ENCODE results near the gene XNDC1N.
"Not testable (repeated sequence)": the region's sequence is repeated elsewhere in the genome, so short reads cannot be mapped to it uniquely, and the experiment has no call there.

XNDC1N gene

DNA sequence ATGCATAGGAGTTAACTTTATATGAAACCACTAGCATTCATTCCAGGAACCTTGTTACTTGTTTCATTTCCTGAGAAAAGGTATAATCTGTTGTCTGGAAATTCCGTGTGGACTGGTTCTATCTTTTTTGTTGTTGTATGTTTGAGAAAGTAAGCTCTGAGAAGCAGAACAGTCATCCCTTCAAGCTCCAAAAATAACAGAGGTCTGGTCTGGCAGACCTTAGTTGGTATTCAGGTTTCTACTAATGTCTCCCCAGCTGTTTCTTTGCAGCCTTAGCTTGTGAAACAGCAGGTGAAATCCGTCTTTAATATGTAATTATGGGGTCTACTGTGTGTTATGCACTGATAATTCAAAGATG is 2.8 kb upstream of the XNDC1N start:
- no peak for DNase-seq

DNA sequence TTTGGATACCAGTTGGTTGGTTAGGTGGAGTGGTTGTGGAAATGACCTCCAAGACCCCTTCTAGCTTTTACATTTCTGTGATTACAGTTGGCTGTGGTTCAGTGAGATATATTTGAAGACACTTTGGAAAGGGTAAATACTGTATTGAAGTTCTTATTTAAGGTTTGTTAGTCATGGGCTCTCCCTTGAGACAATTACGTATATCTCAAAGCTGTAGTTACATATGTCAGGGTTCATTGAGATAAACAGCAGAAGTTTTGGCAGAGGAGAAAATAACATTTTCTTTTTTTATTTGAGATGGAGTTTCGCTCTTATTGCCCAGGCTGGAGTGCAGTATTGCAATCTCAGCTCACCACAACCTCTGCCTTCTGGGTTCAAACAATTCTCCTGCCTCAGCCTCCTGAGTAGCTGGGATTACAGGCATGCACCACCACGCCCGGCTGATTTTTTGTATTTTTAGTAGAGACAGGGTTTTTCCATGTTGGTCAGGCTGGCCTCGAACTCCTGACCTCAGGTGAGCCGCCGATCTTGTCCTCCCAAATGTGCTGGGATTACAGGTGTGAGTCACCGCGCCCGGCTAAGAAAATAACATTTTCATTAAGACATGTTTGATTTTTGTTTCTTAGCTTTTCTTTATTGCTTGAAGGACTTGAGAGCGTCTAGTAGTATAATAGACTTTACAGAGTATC is 2.3 kb upstream of the XNDC1N start:
- DNase-seq, result no peak

DNA sequence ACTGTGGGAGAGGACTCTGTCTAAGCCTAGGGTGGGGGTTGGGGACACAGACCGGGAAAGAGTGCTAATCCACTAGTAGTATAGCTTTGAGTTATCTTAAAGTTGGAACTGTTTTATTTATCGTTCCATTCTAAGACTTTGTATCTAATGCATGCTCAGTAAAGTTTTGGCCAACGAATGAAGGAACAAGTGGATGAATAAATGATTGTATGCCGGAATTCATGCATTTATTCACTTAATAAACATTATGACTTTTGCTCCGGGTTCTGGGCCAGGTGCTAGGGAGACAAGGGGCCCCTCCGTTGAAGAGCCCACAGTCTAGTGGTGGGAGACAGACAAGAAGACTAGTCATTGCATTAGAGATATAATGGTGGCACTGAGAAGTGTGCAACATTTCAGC is 1.1 kb upstream of the XNDC1N start:
- no peak for DNase-seq

DNA sequence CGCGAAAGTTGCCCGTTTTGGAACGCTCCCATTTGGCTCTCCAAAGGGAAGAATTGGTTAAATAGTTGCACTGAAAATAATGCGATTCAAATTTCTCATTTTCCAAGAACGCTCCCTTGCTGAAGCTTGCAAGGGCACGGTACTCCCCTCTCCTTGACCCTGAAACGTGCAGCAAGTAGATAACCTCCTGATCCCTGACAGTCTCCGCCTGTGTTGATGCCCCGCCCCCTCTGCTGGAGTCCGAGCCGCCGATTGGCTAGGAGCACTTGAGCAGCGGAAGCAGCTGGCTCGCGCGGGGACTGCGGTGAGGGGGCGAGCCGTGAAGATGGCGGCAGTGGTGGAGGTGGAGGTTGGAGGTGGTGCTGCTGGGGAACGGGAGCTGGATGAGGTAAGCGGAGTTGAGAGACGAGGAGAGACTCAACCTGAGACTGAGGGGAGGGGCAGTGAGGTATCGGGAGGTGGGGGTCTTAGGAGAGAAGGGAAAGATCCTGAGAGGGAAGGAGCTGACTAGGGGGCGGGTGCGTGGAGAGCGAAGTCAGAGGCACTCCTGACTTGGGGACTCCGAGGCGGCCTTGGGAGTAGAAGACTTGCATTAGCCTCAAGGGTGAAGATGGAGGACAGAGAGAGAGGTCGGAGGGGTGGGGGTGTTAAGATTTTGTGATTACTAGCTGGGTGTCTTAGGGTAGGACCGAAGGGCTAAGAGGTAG is 496 bp upstream of the XNDC1N start, which contains the start of gene RNF121:
TSS of gene RNF121 (plus strand) at position 310 of the 707 bp plus-strand sequence. CDS start at position 326, 16 bp downstream.
- peak; percentile 96 to 98 for DNase-seq

DNA sequence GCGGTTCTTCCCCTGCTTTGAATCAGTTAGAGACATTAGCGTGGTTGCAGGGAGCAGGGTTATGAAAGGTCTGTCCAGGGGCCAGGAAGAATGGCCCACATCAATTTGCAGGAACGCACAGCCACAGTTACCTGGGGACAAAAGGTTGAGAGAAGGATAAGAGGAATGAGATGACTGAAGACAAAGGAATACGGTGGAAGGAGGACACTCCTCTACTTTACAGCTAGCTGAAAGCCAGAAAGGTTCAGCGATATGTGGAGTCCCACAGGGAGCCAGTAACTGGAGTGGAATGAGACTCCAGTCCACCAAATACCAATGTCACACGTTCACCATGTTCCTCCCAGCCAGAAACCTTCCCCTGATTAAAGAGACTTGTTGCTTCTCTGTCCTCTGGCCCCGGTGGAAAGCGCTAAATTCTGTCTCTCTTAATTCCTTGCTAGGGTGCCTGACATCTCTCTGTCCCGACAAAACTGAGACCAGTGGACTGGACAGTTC is 10.7 kb downstream of the XNDC1N start:
- no peak for DNase-seq

GRCh38 chr11:71914617-71915189 is 13.7 kb downstream of the XNDC1N start:
- no peak for DNase-seq

GRCh38 chr11:71913756-71914526 is 14.5 kb downstream of the XNDC1N start:
- DNase-seq, result no peak

- not testable (repeated sequence) for DNase-seq
These were observed 16.4 kb downstream of the XNDC1N start for GRCh38 chr11:71911986-71912340.

DNA sequence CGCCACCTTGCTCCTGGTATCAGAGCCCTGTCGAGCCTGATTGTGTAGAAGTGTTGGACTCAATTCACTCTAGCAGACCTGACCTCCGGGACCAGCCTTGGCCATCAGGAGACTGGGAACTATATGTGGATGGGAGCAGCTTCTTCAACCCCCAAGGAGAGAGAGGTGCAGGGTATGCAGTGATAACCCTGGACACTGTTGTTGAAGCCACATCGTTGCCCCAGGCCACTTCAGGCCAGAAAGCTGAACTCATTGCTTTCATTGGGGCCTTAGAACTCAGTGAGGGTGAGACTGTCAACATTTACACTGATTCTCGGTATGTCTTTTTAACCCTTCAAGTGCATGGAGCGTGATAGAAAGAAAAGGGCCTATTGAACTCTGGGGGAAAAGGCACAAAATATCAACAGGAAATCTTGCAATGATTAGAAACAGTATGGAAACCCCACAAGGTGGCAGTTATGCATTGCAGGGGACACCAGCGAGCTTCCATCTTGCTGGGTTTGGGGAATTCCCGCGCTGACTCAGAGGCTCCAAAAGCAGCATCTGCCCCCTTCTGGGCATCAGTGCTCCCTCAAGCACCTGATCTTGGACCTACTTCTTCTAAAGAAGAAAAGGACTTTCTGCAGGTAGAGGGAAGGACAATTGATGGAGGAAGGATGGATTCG is 16.9 kb downstream of the XNDC1N start:
- DNase-seq, result peak; percentile 69 to 73

- not testable (repeated sequence) for DNase-seq
These were observed 17.6 kb downstream of the XNDC1N start for GRCh38 chr11:71910775-71911174.

DNA sequence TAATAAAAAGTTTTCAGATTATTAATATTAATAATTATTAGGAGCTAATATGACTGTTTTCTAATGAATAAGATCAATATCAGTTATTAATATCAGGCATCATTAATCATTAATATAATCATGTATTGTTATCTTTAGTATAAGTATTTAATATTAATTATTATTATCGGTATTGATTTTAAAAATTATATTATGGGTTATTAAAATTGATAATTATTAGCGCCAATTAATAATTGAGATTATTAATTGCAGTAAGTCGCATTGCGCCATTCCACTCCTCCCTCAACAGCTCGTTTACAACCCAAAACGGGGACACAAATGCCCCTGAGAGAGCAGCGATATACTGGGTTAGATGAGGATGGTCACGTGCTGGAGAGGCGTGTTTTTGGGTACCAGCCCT is 20.2 kb downstream of the XNDC1N start:
- DNase-seq, result no peak

GRCh38 chr11:71901137-71901536 is 27.3 kb downstream of the XNDC1N start:
- not testable (repeated sequence) for DNase-seq

DNA sequence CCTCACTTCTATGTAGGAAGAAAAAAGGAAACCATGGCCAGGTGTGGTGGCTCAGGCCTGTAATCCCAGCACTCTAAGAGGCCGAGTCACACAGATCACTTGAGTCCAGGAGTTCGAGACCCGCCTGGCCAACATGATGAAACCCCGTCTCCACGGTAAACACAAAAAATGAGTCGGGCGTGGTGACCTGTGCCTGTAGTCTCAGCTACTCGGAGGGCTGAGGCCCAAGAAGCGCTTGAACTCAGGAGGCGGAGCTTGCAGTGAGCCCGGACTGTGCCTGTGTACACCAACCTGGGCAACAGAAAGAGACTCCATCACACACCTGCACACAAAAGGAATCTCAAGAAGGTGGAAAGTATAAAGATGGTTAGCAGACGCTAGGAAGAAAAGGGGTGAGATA is 32.4 kb downstream of the XNDC1N start:
- no peak for DNase-seq

DNA sequence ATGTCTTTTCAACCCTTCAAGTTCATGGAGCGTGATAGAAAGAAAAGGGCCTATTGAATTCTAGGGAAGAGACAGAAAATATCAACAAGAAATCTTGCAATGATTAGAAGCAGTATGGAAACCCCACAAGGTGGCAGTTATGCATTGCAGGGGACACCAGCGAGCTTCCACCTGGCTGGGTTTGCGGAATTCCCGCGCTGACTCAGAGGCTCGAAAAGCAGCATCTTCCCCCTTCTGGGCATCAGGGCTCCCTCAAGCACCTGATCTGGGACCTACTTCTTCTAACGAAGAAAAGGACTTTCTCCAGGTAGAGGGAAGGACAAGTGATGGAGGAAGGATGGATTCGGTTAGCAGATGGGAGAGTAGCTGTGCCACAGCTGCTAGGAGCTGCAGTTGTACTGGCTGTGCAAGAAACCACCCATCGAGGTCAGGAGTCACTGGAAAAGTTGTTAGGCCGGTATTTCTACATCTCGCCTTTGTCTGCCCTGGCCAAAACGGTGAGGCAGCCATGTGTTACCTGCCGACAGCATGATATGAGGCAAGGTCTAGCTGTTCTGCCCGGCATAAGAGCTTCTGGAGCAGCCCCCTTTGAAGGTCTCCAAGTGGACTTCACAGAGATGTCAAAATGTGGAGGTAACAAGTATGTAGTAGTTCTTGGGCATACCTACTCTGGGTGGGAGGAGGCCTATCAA is 39.1 kb downstream of the XNDC1N start:
- not testable (repeated sequence) for DNase-seq

DNA sequence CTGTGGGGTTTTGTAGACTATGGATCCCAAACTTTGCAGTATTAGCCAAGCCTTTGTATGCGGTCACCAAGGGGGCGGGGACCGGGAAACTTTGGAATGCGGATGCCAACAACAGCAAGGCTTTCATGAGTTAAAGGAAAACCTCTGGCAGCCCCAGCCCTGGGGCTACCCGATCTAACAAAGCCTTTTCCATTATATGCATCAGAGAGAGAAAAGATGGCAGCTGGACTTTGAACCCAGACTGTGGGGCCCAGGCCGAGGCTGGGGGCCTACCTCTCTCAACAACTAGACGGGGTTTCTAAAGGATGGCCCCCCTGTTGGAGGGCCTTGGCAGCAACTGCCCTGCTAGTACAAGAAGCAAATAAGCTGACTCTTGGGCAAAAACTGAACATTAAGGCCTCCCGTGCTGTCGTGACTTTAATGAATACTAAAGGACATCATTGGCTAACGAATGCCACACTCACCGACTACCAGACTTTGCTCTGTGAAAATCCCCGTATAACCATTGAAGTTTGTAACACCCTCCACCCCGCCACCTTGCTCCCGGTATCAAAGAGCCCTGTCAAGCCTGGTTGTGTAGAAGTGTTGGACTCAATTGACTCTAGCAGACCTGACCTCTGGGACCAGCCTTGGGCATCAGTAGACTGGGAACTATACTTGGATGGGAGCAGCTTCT is 39.9 kb downstream of the XNDC1N start:
- not testable (repeated sequence) for DNase-seq

DNA sequence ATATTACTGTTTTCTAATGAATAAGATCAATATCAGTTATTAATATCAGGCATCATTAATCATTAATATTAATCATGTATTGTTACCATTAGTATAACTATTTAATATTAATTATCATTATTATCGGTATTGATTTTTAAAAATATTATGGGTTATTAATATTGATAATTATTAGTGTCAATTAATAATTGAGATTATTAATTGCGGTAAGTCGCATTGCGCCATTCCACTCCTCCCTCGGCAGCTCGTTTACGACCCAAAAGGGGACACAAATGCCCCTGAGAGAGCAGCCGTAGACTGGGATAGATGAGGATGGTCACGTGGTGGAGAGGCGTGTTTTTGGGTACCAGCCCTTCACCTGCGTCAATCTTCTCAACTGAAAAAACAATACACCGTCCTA is 42.6 kb downstream of the XNDC1N start:
- not testable (repeated sequence) for DNase-seq

Data from stimulated activated CD4-positive, alpha-beta T cell treated with anti-CD3 and anti-CD28 coated beads, Interleukin-4, amount 100 ng/mL, for 4 hours (primary cell).